ENCODE measurements around the gene LCK.

The LCK gene

DNA sequence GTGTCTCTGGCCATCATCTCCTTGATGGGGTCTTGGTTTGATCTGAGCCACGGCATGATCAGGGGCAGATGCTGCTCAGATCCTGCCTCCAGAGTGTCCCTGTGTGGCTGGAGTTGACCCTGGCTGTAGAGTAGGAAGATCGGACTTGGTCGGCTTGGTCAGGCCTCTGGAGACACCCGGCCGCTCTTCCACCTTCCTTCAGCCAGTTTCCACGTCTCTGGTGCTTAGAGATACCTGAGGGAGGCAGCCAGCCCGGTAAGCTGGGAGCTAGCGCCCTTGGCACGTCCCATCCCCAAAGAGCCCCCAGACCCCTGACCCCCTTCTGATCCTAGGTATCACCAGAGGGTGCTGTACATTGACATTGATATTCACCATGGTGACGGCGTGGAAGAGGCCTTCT lies 76.1 kb downstream of the LCK start:
- no peak for DNase-seq (ENCODE audit: low spot score)

- DNase-seq (ENCODE audit: low spot score), result no peak
Observed at GRCh38 chr1:32329931-32330466, 78.9 kb downstream of the LCK start.

DNA sequence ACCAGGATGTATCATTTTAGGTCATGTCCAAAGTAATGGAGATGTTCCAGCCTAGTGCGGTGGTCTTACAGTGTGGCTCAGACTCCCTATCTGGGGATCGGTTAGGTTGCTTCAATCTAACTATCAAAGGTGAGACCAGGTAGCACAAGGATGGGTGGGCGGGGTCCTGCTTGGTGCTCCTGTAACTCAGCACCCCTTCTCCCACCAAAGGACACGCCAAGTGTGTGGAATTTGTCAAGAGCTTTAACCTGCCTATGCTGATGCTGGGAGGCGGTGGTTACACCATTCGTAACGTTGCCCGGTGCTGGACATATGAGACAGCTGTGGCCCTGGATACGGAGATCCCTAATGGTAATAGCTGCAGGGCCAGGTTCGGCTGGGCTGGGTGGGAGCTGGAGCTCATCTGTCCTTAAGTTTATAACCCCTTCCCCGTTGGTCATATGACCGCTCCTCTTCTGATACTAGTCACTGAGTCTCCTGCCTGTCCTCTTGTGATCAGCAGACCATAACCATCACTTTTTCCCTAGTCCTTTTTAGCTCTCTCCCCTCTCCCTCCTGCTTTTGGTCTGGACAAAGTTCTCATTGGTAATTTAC lies 79.6 kb downstream of the LCK start:
- no peak for DNase-seq (ENCODE audit: low spot score)

GRCh38 chr1:32331549-32331948 lies 80.5 kb downstream of the LCK start:
- DNase-seq (ENCODE audit: low spot score), result no peak

- no peak for DNase-seq (ENCODE audit: low spot score)
Observed at GRCh38 chr1:32332290-32333079, 81.4 kb downstream of the LCK start.

GRCh38 chr1:32333251-32333963 lies 82.3 kb downstream of the LCK start:
- DNase-seq (ENCODE audit: low spot score), result no peak

- no peak for DNase-seq (ENCODE audit: low spot score)
Observed at GRCh38 chr1:32334274-32334861, 83.3 kb downstream of the LCK start.

GRCh38 chr1:32334864-32335534 lies 83.9 kb downstream of the LCK start:
- DNase-seq (ENCODE audit: low spot score), result peak; percentile 47

DNA sequence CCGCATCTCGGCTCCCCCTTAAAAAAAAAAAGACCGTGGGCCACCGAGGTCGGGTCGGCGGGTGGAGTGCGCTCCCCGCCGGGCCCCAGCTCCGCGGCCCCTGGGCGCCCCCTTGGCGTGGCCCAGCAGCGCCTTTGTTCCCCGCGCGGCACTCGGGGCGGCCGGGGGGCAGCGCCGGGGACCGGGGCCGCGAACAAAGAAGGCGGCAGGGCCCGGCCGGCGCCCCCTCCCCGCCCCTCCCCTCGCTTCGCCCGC lies 84.4 kb downstream of the LCK start:
- DNase-seq (ENCODE audit: low spot score), result no peak

Data from SW480 (cell line).